ENCODE measurements around the gene DDX18. TPM values are rescaled to one million over a fixed set of nuclear protein-coding genes. Genes with fewer than 3 reads are reported as not detected.
"Not testable (repeated sequence)": the region's sequence is repeated elsewhere in the genome, so short reads cannot be mapped to it uniquely, and the experiment has no call there.

DDX18 gene
- total and polyA plus RNA-seq, 4 donors: 16.3 to 34.4 (median 23.3) TPM

- Histone ChIP-seq H3K4me3 (ENCODE audit: low read depth in 1 of 3, low read length in 3 of 3) (no peak overlapping the region), H3K27me3 (ENCODE audit: control insufficient read depth in 4 of 4, insufficient read depth in 4 of 4, low read length in 3 of 4) (peaks cover 0 to 8% (median 2%) of the 10 kb centered on the region in 4 donors), H3K4me1 (ENCODE audit: control insufficient read depth in 4 of 4, insufficient read depth in 4 of 4, low read length in 3 of 4) (peaks cover 0 to 4% (median 0%) of the 10 kb centered on the region in 4 donors), H3K9ac (ENCODE audit: low read depth in 1 of 2, low read length in 2 of 2) (no peak overlapping the region), H3K36me3 (ENCODE audit: control insufficient read depth in 4 of 4, insufficient read depth in 3 of 4, low read depth in 1 of 4, low read length in 3 of 4) (no peaks in the 10 kb centered on the region), H3K27ac (ENCODE audit: low read depth in 1 of 2, low read length in 2 of 2) (no peak overlapping the region), H3K9me3 (ENCODE audit: control insufficient read depth in 4 of 4, low read length in 3 of 4) (no peaks in the 10 kb centered on the region)
- no peak for DNase-seq (ENCODE audit: low spot score)
- no peak for TF ChIP-seq RXRA (IDR thresholded peaks at IDR 0.05)
- TF ChIP-seq JUND (IDR thresholded peaks at IDR 0.05): no peak
- no peak for TF ChIP-seq YY1 (IDR thresholded peaks at IDR 0.05)
- no peak for TF ChIP-seq HNF4A (conservative IDR thresholded peaks at IDR 0.05)
- no peak for TF ChIP-seq ATF3 (IDR thresholded peaks at IDR 0.05)
- TF ChIP-seq GABPA (IDR thresholded peaks at IDR 0.05 in 1 of 2, conservative IDR thresholded peaks at IDR 0.05 in 1 of 2): no peak
- TF ChIP-seq CTCF (IDR thresholded peaks at IDR 0.05; ENCODE audit: low read depth, low read length, missing input control): no peak
- TF ChIP-seq EGR1 (IDR thresholded peaks at IDR 0.05; ENCODE audit: low read depth in 2 of 2): no peak
- TF ChIP-seq NR2F2 (IDR thresholded peaks at IDR 0.05): no peak
- no peak for TF ChIP-seq HNF4G (IDR thresholded peaks at IDR 0.05)
- no peak for TF ChIP-seq RAD21 (IDR thresholded peaks at IDR 0.05)
- no peak for TF ChIP-seq SP1 (IDR thresholded peaks at IDR 0.05)
- TF ChIP-seq FOXA1 (IDR thresholded peaks at IDR 0.05): no peak
- no peak for TF ChIP-seq REST (IDR thresholded peaks at IDR 0.05)
- TF ChIP-seq MAX (IDR thresholded peaks at IDR 0.05): no peak
- TF ChIP-seq FOXA2 (IDR thresholded peaks at IDR 0.05): no peak
- no peak for TF ChIP-seq ZBTB33 (IDR thresholded peaks at IDR 0.05)
- TF ChIP-seq TAF1 (conservative IDR thresholded peaks at IDR 0.05): no peak
Measured at GRCh38 chr2:117801826-117802225, 12.7 kb upstream of the DDX18 start.

- H3K9ac ChIP-seq (ENCODE audit: low read depth in 1 of 2, low read length in 2 of 2); H3K9me3 ChIP-seq (ENCODE audit: control insufficient read depth in 4 of 4, low read length in 3 of 4); H3K36me3 ChIP-seq (ENCODE audit: control insufficient read depth in 4 of 4, insufficient read depth in 3 of 4, low read depth in 1 of 4, low read length in 3 of 4); H3K4me3 ChIP-seq (ENCODE audit: low read depth in 1 of 3, low read length in 3 of 3); H3K4me1 ChIP-seq (ENCODE audit: control insufficient read depth in 4 of 4, insufficient read depth in 4 of 4, low read length in 3 of 4); H3K27me3 ChIP-seq (ENCODE audit: control insufficient read depth in 4 of 4, insufficient read depth in 4 of 4, low read length in 3 of 4); H3K27ac ChIP-seq (ENCODE audit: low read depth in 1 of 2, low read length in 2 of 2); DNase-seq (ENCODE audit: low spot score): not testable (repeated sequence)
- WGBS: 29% methylated on average over 29 of the region's 35 CpGs
Measured at GRCh38 chr2:117803644-117804325, 10.7 kb upstream of the DDX18 start.
